ENCODE results near the gene PRPF6. TPM values are rescaled to one million over a fixed set of nuclear protein-coding genes. Genes with fewer than 3 reads are reported as not detected.

PRPF6 gene
- total and polyA plus RNA-seq, 7 donors = 23.4 to 59.9 (median 44.9) TPM

GRCh38 chr20:64050261-64051032 is 69.5 kb downstream of the PRPF6 start:
- WGBS, 2 donors = 57 to 79% methylated on average over 23 of the region's 23 CpGs
- DNase-seq = no peak
- H3K4me1 ChIP-seq = peaks cover 0 to 21% (median 16%) of the 10 kb centered on the region in 4 donors
- TF ChIP-seq POLR2A (IDR thresholded peaks at IDR 0.05) (no peak), POLR2AphosphoS5 (IDR thresholded peaks at IDR 0.05) (no peak), EP300 (IDR thresholded peaks at IDR 0.05) (no peak), CTCF (IDR thresholded peaks at IDR 0.05) (no peak)
- intact Hi-C loops (cut with DNase I) = no loop called here
- H3K4me3 ChIP-seq = peak overlapping the region in 2 of 4 donors; percentile 27 to 28
- no peaks in the 10 kb centered on the region for H3K9me3 ChIP-seq
- no peaks in the 10 kb centered on the region for H3K36me3 ChIP-seq
- H3K27me3 ChIP-seq = peaks cover 41 to 96% (median 83%) of the 10 kb centered on the region in 3 donors
- peak overlapping the region; percentile 44 to 68 (median 53) for H3K27ac ChIP-seq

- Histone ChIP-seq H3K9me3 (no peaks in the 10 kb centered on the region), H3K27me3 (peaks cover 41 to 96% (median 83%) of the 10 kb centered on the region in 3 donors), H3K4me1 (peaks cover 0 to 21% (median 16%) of the 10 kb centered on the region in 4 donors), H3K27ac (peak overlapping the region; percentile 44 to 68 (median 53)), H3K4me3 (no peak overlapping the region), H3K36me3 (no peaks in the 10 kb centered on the region)
- TF ChIP-seq POLR2AphosphoS5 (IDR thresholded peaks at IDR 0.05) (no peak), EP300 (IDR thresholded peaks at IDR 0.05) (no peak), POLR2A (IDR thresholded peaks at IDR 0.05) (no peak), CTCF (IDR thresholded peaks at IDR 0.05) (no peak)
- intact Hi-C loops (cut with DNase I) = no loop called here
- 73 to 82% methylated on average over 11 of the region's 11 CpGs for WGBS, 2 donors
- DNase-seq = no peak
Observed at GRCh38 chr20:64051033-64051452, 70.1 kb downstream of the PRPF6 start.

- no peak overlapping the region for H3K4me3 ChIP-seq
- peaks cover 41 to 94% (median 84%) of the 10 kb centered on the region in 3 donors for H3K27me3 ChIP-seq
- 58 to 83% methylated on average over 15 of the region's 15 CpGs for WGBS, 2 donors
- no peaks in the 10 kb centered on the region for H3K36me3 ChIP-seq
- H3K27ac ChIP-seq = peak overlapping the region; percentile 47 to 70 (median 60)
- TF ChIP-seq EP300 (IDR thresholded peaks at IDR 0.05) (no peak), POLR2AphosphoS5 (IDR thresholded peaks at IDR 0.05) (peak in 2 of 4 donors; percentile 18 to 55), CTCF (IDR thresholded peaks at IDR 0.05) (no peak), POLR2A (IDR thresholded peaks at IDR 0.05) (no peak)
- peaks cover 0 to 21% (median 16%) of the 10 kb centered on the region in 4 donors for H3K4me1 ChIP-seq
- H3K9me3 ChIP-seq = no peaks in the 10 kb centered on the region
- DNase-seq = no peak
- intact Hi-C loops (cut with DNase I) = no loop called here
Observed at GRCh38 chr20:64051561-64052325, 70.8 kb downstream of the PRPF6 start.

- Histone ChIP-seq H3K9me3 (no peaks in the 10 kb centered on the region), H3K4me1 (peaks cover 0 to 21% (median 16%) of the 10 kb centered on the region in 4 donors), H3K27ac (peak overlapping the region; percentile 36 to 70 (median 48)), H3K27me3 (peaks cover 36 to 88% (median 78%) of the 10 kb centered on the region in 3 donors), H3K36me3 (no peaks in the 10 kb centered on the region), H3K4me3 (no peak overlapping the region)
- DNase-seq = no peak
- intact Hi-C loops (cut with DNase I) = no loop called here
- 83 to 86% methylated on average over 10 of the region's 10 CpGs for WGBS, 2 donors
- TF ChIP-seq CTCF (IDR thresholded peaks at IDR 0.05) = no peak
- TF ChIP-seq EP300 (IDR thresholded peaks at IDR 0.05) = no peak
- TF ChIP-seq POLR2A (IDR thresholded peaks at IDR 0.05) = no peak
- no peak for TF ChIP-seq POLR2AphosphoS5 (IDR thresholded peaks at IDR 0.05)
Observed at GRCh38 chr20:64052326-64052722, 71.4 kb downstream of the PRPF6 start.
